HFFc6 (cell line): Measurements from ENCODE around the gene POC1B. TPM values are rescaled to one million over a fixed set of nuclear protein-coding genes. Genes with fewer than 3 reads are reported as not detected.

Experiments
- DNase-seq: peaks from one replicate; pipeline ENCODE4 v3.0.0-alpha.2; 2018
- H3K27ac Mint-ChIP-seq: 2 replicates; pipeline ENCODE4 v1.8.0; 2020; ENCODE audit warnings: mild to moderate bottlenecking, mixed read lengths
- H3K27me3 Mint-ChIP-seq: 2 replicates; pipeline ENCODE4 v1.8.0; 2021; ENCODE audit warnings: mild to moderate bottlenecking, moderate library complexity, mixed read lengths; ENCODE audit not compliant: insufficient read depth
- H3K36me3 Mint-ChIP-seq: 2 replicates; pipeline ENCODE4 v1.8.0; 2021; ENCODE audit warnings: low read depth, mixed read lengths
- H3K4me1 Mint-ChIP-seq: 2 replicates; pipeline ENCODE4 v1.8.0; 2020; ENCODE audit warnings: low read depth, mixed read lengths
- H3K4me3 Mint-ChIP-seq: 2 replicates; pipeline ENCODE4 v1.8.0; 2020; ENCODE audit warnings: mild to moderate bottlenecking, moderate library complexity, mixed read lengths
- H3K9me3 Mint-ChIP-seq: 2 replicates; pipeline ENCODE4 v1.8.0; 2020; ENCODE audit warnings: mild to moderate bottlenecking, mixed read lengths
- CTCF ChIP-seq: fragments of 200-600 bp; sonication (generic); IDR thresholded peaks from 2 replicates; pipeline ENCODE4 v1.5.0; 2021; ENCODE audit warnings: antibody characterized with exemption, mild to moderate bottlenecking
- total RNA-seq, 6 experiments: library from RNA; stranded (reverse); fragmentation: NEBNext Ultra II Directional; extraction: Animal tissue kit (Norgen Biotek cat#: 25700); gene quantifications; 2 replicates in 1 of 6; 3 replicates in 5 of 6; pipeline ENCODE4 v1.2.3, GENCODE V29; 2021

The POC1B gene
- total RNA-seq, 6 experiments from 2014 or later, result 10.4 to 12.6 (median 11.1) TPM

GRCh38 chr12:89384050-89384758 lies 141.6 kb downstream of the POC1B start:
- Mint-ChIP-seq H3K4me3 (peak overlapping the region; percentile 69), H3K27me3 (no peaks in the 10 kb centered on the region), H3K27ac (peak overlapping the region; percentile 80), H3K9me3 (no peaks in the 10 kb centered on the region), H3K36me3 (no peaks in the 10 kb centered on the region), H3K4me1 (peaks cover 28% of the 10 kb centered on the region)
- DNase-seq, result peak; percentile 77
- TF ChIP-seq CTCF, result no peak

GRCh38 chr12:89383235-89384049 lies 142.4 kb downstream of the POC1B start:
- Mint-ChIP-seq H3K4me3 (peak overlapping the region; percentile 69; the same call in 1 of the 2 replicates), H3K27me3 (no peaks in the 10 kb centered on the region), H3K4me1 (peaks cover 28% of the 10 kb centered on the region), H3K9me3 (no peaks in the 10 kb centered on the region), H3K36me3 (no peaks in the 10 kb centered on the region), H3K27ac (peak overlapping the region; percentile 80)
- DNase-seq, result no peak
- TF ChIP-seq CTCF, result no peak

GRCh38 chr12:89382328-89382727 lies 143.5 kb downstream of the POC1B start:
- Mint-ChIP-seq H3K4me3 (no peak overlapping the region), H3K9me3 (no peaks in the 10 kb centered on the region), H3K27me3 (peaks cover under 1% of the 10 kb centered on the region; the same call in 1 of the 2 replicates), H3K4me1 (peaks cover 28% of the 10 kb centered on the region), H3K27ac (no peak overlapping the region), H3K36me3 (no peaks in the 10 kb centered on the region)
- TF ChIP-seq CTCF, result no peak
- no peak for DNase-seq

GRCh38 chr12:89379839-89380467 lies 145.9 kb downstream of the POC1B start:
- DNase-seq, result no peak
- H3K27ac Mint-ChIP-seq, result no peak overlapping the region
- no peaks in the 10 kb centered on the region for H3K36me3 Mint-ChIP-seq
- peaks cover 44% of the 10 kb centered on the region for H3K4me1 Mint-ChIP-seq
- peaks cover 2% of the 10 kb centered on the region; the same call in 1 of the 2 replicates for H3K27me3 Mint-ChIP-seq
- no peak overlapping the region for H3K4me3 Mint-ChIP-seq
- H3K9me3 Mint-ChIP-seq, result no peaks in the 10 kb centered on the region
- TF ChIP-seq CTCF, result no peak

GRCh38 chr12:89379148-89379838 lies 146.6 kb downstream of the POC1B start:
- Mint-ChIP-seq H3K36me3 (no peaks in the 10 kb centered on the region), H3K4me3 (no peak overlapping the region), H3K9me3 (no peaks in the 10 kb centered on the region), H3K27me3 (peaks cover 2% of the 10 kb centered on the region; the same call in 1 of the 2 replicates), H3K4me1 (peaks cover 42% of the 10 kb centered on the region), H3K27ac (no peak overlapping the region)
- no peak for DNase-seq
- no peak for TF ChIP-seq CTCF
